Activated CD4-positive, alpha-beta T cell treated with anti-CD3 and anti-CD28 coated beads, Interleukin-2, amount 50 U/mL, for 48 hours (primary cell): Measurements from ENCODE around the gene PCNX4.

Experiments
- DNase-seq, 2 experiments: peaks; one replicate each; pipeline ENCODE4 v3.0.0-alpha.2; 2020

Gene PCNX4

DNA sequence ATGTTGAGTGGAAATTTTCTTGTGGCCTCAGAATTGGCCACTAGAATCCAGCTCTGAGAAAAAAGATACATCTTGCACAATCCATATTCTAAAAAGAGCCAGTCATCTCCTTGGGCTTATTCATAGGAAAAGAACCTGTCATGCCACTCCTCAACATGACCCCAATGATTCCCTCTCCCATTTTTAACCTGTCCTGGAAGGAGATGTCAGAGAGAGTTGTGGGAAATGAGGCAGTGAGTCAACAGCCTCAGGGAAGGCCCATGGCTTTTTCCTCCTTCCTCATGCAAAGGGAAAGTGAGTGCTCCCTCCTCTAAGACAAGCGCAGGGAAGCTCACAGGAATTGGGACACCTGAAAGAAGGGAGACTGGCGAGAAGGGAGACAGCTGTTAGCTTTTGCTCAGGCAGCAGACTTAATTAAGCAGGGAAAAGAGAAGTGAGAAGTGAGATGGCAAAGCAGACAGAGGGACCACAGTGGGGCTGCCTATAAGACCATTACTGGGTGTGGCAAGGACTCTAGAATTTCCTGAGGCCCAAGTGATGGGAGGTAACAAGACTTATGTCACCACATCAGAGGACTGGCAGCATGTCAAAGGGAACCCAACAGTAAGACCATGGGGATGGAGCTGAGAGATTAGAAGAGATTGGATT lies 83.7 kb downstream of the PCNX4 start:
- DNase-seq, result no peak

DNA sequence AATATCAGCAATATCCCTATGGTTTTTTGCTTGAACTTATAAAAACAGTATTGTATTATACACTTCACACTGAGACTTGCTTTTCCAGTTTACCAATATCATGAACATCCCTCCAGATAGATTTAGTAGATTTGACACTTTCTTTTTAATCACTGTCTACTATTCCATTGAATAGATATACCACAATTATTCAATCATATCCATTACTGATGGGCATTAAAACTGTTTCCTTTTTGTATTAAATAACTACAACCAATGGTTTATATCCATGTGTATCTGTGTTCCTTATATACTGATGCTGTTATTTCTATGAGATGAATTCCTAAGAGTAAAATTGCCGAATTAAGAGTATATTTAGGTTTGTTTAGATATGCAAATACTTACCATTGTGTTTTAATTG lies 86.4 kb downstream of the PCNX4 start:
- no peak for DNase-seq

DNA sequence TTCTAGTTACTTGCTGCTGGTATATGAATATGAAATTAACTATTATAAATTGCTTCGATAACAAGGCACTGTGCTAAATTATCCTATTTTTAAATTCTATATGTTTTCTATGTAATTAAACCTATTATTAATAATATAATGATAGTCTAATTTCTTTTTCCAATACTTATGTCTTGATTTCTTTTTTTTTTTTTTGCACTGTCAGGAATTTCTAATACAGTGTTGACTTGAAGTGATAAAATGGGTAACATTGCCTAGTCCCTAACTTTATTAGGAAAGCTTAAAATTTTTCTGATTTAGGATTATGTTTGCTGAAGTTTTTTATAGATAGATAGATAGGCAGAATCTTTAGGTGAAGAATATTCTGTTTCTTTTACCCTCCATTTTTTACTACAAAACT lies 87.1 kb downstream of the PCNX4 start:
- DNase-seq, result no peak

DNA sequence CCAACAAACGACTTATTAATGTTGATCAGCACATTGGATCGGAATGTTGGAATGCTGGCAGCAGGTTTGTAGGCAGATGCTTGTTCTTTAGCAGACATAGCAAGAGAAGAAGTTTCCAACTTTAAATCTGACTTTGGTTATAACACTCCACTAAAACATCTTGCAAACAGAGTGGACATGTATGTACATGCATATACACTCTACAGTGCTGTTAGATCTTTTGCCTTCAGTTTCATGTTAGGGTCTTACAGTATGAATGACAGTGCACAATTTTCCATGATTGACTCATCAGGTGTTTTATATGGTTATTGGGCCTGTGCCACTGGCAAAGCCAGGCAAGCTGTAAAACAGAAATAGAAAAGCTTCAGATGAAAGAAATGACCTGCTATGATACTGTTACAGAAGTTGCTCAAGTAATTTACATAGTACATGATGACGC lies 87.7 kb downstream of the PCNX4 start:
- no peak for DNase-seq

DNA sequence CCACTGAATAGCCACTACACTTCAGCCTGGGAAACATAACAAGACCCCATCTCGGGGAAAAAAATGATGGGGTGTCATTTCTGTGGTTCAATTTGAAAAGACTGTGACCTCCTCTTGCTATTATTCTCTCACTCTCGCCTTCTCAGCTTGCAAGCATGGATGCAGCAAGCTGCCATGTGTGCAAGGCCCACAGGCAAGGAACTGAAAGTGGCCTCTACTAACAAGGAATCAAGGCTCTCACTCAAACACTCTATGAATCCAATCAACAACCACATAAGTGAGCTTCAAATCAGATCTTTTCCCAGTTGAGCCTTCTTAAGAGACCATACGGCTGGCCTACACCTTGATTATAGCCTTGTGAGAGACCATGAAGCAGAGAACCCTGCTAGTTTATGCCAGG lies 91.4 kb downstream of the PCNX4 start:
- DNase-seq, result no peak

DNA sequence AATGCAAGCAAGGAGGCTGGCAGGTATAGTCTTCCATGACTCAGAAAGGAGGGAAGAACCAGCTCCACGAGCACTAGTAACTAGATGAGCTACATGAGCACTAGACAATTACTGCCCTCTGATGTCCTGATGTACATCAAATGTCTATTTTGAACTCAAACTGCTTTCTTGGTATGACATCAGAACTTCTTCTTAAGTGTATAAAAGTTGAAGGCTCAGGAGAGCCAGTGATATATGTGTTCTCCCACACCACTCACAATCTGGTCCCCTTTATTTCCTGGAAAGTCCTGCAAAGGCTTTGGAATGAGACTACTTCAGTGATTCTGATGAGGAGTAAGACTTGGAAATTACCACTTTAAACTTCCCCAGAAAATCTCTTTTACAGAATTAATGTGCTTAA lies 92.0 kb downstream of the PCNX4 start:
- no peak for DNase-seq

- no peak for DNase-seq
Measured at GRCh38 chr14:60184146-60184904, 92.6 kb downstream of the PCNX4 start.

DNA sequence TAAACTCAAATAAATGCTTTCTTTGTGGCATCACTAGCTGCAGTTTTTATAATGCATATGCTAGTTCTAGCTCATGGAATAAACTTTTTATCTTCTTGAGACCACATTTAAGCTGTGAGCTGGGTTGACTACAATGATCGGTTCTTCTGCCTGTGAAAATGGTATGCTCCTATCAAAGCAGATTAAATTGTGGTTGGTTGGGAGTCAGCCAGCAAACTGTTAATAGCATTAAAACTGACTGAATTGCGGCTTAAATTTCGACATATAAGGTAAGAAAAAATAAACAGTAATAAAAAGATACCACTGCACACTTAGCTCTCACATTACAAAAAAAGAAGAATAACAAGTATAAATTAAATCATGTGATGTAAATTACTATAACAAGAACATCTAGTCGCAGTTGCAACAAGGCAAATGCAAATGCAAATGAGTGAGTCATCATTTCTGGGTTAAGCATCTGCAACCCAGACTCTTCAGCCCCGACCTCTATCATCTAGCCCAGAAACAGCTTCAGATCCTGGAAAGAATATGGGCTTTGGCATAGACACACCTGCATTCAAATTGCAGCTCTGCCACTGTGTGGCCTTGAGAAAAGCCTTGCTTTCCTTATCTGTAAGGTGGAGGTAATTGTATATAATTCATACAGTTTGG lies 93.3 kb downstream of the PCNX4 start:
- DNase-seq, result no peak

DNA sequence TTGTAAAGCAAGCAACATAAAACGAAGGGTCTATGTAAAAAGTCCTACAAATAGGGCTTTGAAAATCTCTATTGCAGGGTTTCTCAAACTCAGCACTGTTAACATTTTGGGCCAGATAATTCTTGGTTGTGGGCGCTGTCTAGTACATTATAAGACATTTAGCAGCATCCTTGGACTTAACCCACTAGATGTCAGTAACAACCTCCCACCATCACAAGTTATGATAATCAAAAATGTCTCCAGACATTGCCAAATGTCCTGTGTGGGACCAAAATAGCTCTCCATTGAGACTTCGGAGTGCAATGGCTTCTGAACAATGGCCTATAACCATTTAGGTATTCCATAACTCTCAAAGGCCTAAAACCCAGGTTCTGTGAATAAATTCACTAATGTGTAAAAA lies 96.4 kb downstream of the PCNX4 start:
- no peak for DNase-seq

GRCh38 chr14:60188696-60189095 lies 97.0 kb downstream of the PCNX4 start:
- DNase-seq, result no peak

DNA sequence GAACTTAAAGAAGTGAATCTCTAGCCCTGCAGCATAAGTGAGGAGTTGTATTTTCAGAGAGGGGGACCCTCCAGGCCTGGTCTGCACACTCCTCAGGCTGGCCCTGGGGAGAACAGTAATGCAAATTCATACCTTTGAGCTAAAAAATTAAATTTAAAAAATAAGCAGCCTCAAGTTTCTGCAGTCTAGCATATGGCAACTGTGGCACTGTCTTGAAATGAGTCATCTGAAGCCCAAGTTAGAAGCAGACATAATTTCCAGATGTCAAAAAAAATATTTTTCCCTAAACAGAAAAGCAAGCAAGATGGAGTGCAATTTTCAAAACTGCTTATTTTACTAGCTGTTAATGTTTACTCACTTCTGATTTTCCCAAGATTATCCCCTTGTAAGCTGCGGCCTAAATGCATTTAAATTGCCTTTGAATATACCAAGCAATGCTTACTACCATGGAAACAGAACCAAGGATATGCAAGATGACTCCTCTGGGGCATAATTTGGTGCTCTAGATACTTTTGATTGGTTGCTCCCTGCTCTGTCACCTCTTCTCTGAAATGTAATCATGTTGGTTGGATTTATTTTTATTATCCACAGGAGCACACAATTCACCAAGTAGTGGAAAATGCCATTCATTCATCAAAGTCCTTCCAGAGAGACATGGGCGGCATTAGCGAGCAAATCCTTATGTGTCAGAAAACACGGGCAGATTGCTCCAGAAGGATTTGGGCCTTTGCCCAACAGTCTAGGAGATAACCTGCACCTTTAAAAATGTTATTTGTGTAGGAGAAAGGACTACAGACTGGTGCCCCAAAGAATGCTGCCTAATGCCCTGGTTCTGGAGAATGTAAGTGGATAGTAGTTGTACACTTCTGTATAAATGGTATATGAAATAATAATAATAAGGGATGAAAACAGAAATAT lies 98.5 kb downstream of the PCNX4 start:
- no peak for DNase-seq

- DNase-seq, result no peak
Measured at GRCh38 chr14:60195179-60195810, 103.6 kb downstream of the PCNX4 start.

DNA sequence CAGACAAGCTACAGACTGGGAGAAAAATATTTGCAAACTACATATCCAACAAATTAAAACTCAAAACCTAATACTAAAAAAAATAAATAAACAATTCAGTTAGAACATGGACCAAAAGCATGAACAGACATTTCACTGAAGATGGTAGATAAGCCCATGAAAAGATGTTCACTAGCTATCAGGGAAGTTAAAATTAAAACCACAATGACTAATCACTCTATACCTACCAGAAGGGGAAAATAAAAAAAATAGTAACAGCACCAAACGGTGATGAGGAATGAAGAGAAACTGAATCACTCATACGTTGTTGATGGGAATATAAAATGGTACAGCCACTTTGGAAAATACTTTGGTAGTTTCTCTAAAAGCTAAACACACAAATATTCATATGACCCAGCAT lies 104.6 kb downstream of the PCNX4 start:
- DNase-seq, result no peak

DNA sequence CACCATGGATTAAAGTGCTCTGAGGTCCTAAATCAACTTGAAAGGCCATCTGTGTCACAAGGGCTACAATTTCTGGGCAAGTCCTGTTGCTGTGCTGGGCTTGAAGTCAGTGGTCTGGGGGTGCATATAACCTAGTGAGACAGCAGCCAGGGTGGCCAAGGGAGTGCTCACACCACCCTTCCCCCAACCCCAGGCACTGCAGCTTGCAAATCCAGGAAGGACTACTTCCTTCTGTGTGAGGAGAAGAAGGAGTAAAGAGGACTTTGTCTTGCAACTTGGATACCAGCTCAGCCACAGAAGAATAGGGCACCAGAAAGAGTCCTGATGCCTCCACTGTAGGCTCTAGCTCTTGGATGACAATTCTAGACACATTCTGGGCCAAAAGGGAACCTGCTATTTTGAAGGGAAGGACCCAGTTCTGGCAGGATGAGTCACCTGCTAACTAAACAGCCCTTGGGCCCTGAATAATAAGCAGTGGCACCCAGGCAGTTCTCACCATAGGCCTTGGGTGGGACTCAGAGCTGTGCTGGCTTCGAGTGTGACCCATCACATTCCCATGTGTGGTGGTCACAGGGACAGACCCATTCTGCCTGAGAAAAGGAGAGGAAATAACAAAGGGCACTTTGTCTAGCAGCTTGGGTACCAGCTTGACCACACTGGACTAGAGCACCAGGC lies 106.0 kb downstream of the PCNX4 start:
- no peak for DNase-seq

GRCh38 chr14:60199321-60199720 lies 107.6 kb downstream of the PCNX4 start:
- no peak for DNase-seq

- DNase-seq, result no peak
Measured at GRCh38 chr14:60204104-60204842, 112.5 kb downstream of the PCNX4 start.

- no peak for DNase-seq
Measured at GRCh38 chr14:60204843-60205774, 113.4 kb downstream of the PCNX4 start.

DNA sequence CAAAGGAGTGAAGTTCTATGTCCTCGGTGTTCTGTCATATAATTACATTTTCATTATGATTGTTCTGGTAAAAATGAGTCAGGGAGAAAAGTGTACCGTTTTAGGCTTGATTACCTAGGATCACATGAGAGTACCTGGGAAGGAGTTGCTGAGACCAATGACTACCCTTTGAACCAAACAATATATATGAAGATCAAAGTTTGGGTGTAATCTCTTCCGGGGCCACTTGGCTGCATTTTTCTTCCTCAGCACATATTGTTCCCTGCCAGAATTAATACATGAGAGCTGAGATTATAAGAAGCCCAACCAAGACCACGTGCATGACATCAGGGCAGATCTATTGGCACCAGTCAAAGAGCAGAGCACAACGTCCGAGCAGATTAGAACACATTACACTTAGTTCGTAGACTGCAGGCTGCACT lies 114.5 kb downstream of the PCNX4 start:
- no peak for DNase-seq

DNA sequence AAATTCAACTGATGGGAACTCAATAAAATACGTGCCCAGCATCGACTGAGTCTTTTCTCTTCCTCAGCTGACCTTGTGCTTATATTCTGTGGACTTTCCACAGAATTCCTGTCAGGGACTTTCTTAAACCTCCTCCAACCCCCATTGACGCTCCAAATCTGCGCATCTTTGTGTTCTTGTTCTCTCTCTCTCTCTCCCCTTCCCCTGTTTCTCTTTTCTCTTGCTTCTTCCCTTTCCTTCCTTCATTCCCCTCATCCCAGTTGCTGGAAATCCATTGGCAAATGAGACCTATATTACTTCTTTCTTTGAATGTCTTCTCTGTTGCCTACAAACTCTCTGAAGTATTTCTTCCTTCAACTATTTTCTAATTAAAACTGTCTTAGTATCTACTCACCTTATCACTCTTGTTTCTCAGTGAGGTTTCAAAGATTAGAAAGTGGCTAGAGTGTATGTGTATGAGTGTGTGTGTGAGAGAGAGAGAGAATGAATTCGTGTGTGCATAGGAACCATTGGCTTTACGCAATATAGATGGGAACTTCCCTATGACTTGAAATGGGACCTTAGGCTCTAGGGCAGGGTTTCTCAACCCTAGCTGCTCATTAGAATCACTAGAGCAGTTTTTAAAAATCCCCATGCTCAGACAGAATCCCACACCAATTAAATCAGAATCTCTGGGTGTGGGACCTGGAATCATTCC lies 115.3 kb downstream of the PCNX4 start:
- DNase-seq, result no peak
